ENCODE measurements around the gene ATP6V0A4.
"Not testable (repeated sequence)": the region's sequence is repeated elsewhere in the genome, so short reads cannot be mapped to it uniquely, and the experiment has no call there.

Gene ATP6V0A4

GRCh38 chr7:138749960-138750359 lies 48.0 kb downstream of the ATP6V0A4 start:
- no peak for FAIRE-seq

GRCh38 chr7:138748666-138749065 lies 49.3 kb downstream of the ATP6V0A4 start:
- no peak for FAIRE-seq

- FAIRE-seq = no peak
These were observed 51.9 kb downstream of the ATP6V0A4 start for GRCh38 chr7:138746073-138746472.

- no peak for FAIRE-seq
These were observed 52.8 kb downstream of the ATP6V0A4 start for GRCh38 chr7:138745189-138745588.

- FAIRE-seq = no peak
These were observed 56.6 kb downstream of the ATP6V0A4 start for GRCh38 chr7:138741453-138741735.

- FAIRE-seq = no peak
These were observed 58.1 kb downstream of the ATP6V0A4 start for GRCh38 chr7:138739859-138740258.

- peak; percentile 86 for FAIRE-seq
These were observed 59.3 kb downstream of the ATP6V0A4 start for GRCh38 chr7:138738551-138739335.

- FAIRE-seq = no peak
These were observed 59.9 kb downstream of the ATP6V0A4 start for GRCh38 chr7:138738114-138738513.

GRCh38 chr7:138735399-138735798 lies 62.6 kb downstream of the ATP6V0A4 start:
- FAIRE-seq = no peak

- not testable (repeated sequence) for FAIRE-seq
These were observed 66.3 kb downstream of the ATP6V0A4 start for GRCh38 chr7:138731733-138732132.

GRCh38 chr7:138729444-138729843 lies 68.6 kb downstream of the ATP6V0A4 start:
- FAIRE-seq = no peak

- no peak for FAIRE-seq
These were observed 70.5 kb downstream of the ATP6V0A4 start for GRCh38 chr7:138727336-138728099.

- FAIRE-seq = no peak
These were observed 71.7 kb downstream of the ATP6V0A4 start for GRCh38 chr7:138726288-138726687.

GRCh38 chr7:138720286-138720685 lies 77.7 kb downstream of the ATP6V0A4 start:
- FAIRE-seq = no peak

GRCh38 chr7:138716889-138717288 lies 81.1 kb downstream of the ATP6V0A4 start:
- FAIRE-seq = no peak

GRCh38 chr7:138713191-138713590 lies 84.8 kb downstream of the ATP6V0A4 start:
- no peak for FAIRE-seq

- FAIRE-seq = no peak
These were observed 85.3 kb downstream of the ATP6V0A4 start for GRCh38 chr7:138712652-138713051.

- FAIRE-seq = no peak
These were observed 87.2 kb downstream of the ATP6V0A4 start for GRCh38 chr7:138710536-138711385.

- FAIRE-seq = no peak
These were observed 92.8 kb downstream of the ATP6V0A4 start for GRCh38 chr7:138705167-138705566.

- FAIRE-seq = no peak
These were observed 96.5 kb downstream of the ATP6V0A4 start for GRCh38 chr7:138701537-138701923.

- no peak for FAIRE-seq
These were observed 97.0 kb downstream of the ATP6V0A4 start, which contains the start of gene SVOPL for GRCh38 chr7:138700857-138701536. Gene SVOPL, minus strand, starts transcription at chr7:138701362. Its CDS starts 22,317 bp downstream, at chr7:138679045.

GRCh38 chr7:138699661-138700060 lies 98.3 kb downstream of the ATP6V0A4 start:
- no peak for FAIRE-seq

GRCh38 chr7:138698281-138698680 lies 99.7 kb downstream of the ATP6V0A4 start:
- FAIRE-seq = no peak
